HepG2 (cell line): ENCODE measurements around the gene VAMP8. TPM values are rescaled to one million over a fixed set of nuclear protein-coding genes. Genes with fewer than 3 reads are reported as not detected.
A peak's percentile ranks its signal among the peaks of the same experiment; 100 is the strongest.

Experiments
- ATAC-seq: fragments of 200-7000 bp; cut with Tn5 transposase; 3 replicates; pipeline ENCODE4 v1.9.1; 2020; ENCODE audit warnings: mild to moderate bottlenecking, moderate library complexity
- BruUV-seq: library from RNA; stranded (reverse); fragments of 400-500 nt; replicated peaks from 2 replicates; lab custom pipeline; 2021; lab: Mats Ljungman, UMichigan
- CTCF ChIA-PET: fragments of 300-600 bp; formaldehyde crosslinking; extraction: SDS; loops from one replicate; lab custom pipeline; 2021; ENCODE audit warnings: low total read pairs, inconsistent platforms, low intra/inter-chr PET ratio; lab: Yijun Ruan, JAX
- POLR2A ChIA-PET: fragments of 350-600 bp; sonication (Branson Sonifier 250); formaldehyde crosslinking; loops from one replicate; lab custom pipeline; 2020; ENCODE audit warnings: antibody characterized with exemption, inconsistent platforms; lab: Yijun Ruan, JAX
- DNase-seq: peaks from one replicate; pipeline ENCODE4 v3.0.0-alpha.2; 2015; ENCODE audit warnings: low spot score
- FAIRE-seq: peaks from 3 replicates; lab custom pipeline; 2011; peaks lifted over from hg19 to GRCh38; lab: Jason Lieb, UNC
- H2AFZ ChIP-seq: one replicate; pipeline ENCODE4 v1.6.1; 2011; ENCODE audit warnings: low read length, inconsistent platforms
- H3K27ac ChIP-seq: fragments of 300-600 bp; 3 replicates; pipeline ENCODE4 v1.8.0; 2011; ENCODE audit warnings: mixed run types, mild to moderate bottlenecking, mixed read lengths, low read length, inconsistent platforms; ENCODE audit not compliant: insufficient read depth; ENCODE audit errors: extremely low read length
- H3K27me3 ChIP-seq, 2 experiments: fragments of 200-600 bp in 1 of 2; 2 replicates in 1 of 2; 3 replicates in 1 of 2; pipeline versions ENCODE4 v1.6.0 to v1.8.0; 2011; ENCODE audit warnings: low read length in 2 of 2, mild to moderate bottlenecking in 2 of 2, moderate library complexity in 2 of 2, inconsistent platforms in 1 of 2; ENCODE audit not compliant: insufficient read depth in 2 of 2, control insufficient read depth in 1 of 2
- H3K36me3 ChIP-seq, 2 experiments: fragments of 200-600 bp in 1 of 2; replicated peaks in 1 of 2; 2 replicates in 1 of 2; 3 replicates in 1 of 2; pipeline versions ENCODE4 v1.5.1 to v1.8.0; 2011; ENCODE audit warnings: low read length in 2 of 2, inconsistent platforms in 1 of 2; ENCODE audit not compliant: insufficient read depth in 2 of 2, control insufficient read depth in 1 of 2
- H3K4me1 ChIP-seq: 2 replicates; pipeline ENCODE4 v1.5.1; 2012; ENCODE audit warnings: low read length, inconsistent platforms; ENCODE audit not compliant: insufficient read depth
- H3K4me2 ChIP-seq: 2 replicates; pipeline ENCODE4 v1.6.0; 2011; ENCODE audit warnings: low read depth, low read length, inconsistent platforms
- H3K4me3 ChIP-seq, 3 experiments: fragments of 200-600 bp in 1 of 3; sonication (generic), shearing (Covaris generic) in 1 of 3; replicated peaks in 1 of 3; 2 replicates each; pipeline ENCODE4 v1.5.1; 2011 to 2016; ENCODE audit warnings: low read length in 3 of 3, inconsistent platforms in 2 of 3, low read depth in 2 of 3, mild to moderate bottlenecking in 2 of 3, control low read depth in 1 of 3, mixed read lengths in 1 of 3; ENCODE audit not compliant: insufficient read depth in 1 of 3
- H3K79me2 ChIP-seq: one replicate; pipeline ENCODE4 v1.6.1; 2011; ENCODE audit warnings: low read length, inconsistent platforms; ENCODE audit not compliant: insufficient read depth
- H3K9ac ChIP-seq: 2 replicates; pipeline ENCODE4 v1.6.0; 2011; ENCODE audit warnings: mild to moderate bottlenecking, low read depth, low read length, inconsistent platforms; ENCODE audit not compliant: insufficient read depth
- H3K9me3 ChIP-seq: 2 replicates; pipeline ENCODE4 v1.5.1; 2012; ENCODE audit warnings: mild to moderate bottlenecking, low read length
- H4K20me1 ChIP-seq: 2 replicates; pipeline ENCODE4 v1.6.0; 2011; ENCODE audit warnings: inconsistent platforms, mild to moderate bottlenecking, low read length, moderate library complexity; ENCODE audit not compliant: insufficient read depth
- AGO2 ChIP-seq: fragments of 200-400 bp; formaldehyde crosslinking; optimal IDR thresholded peaks from 2 replicates; pipeline ENCODE3; 2017; ENCODE audit warnings: mild to moderate bottlenecking, low read depth, low read length, moderate library complexity
- ASH2L ChIP-seq: fragments of 300-600, 200-600 bp; sonication (generic); IDR thresholded peaks from 2 replicates; pipeline ENCODE4 v1.7.0; 2017; ENCODE audit warnings: low read depth, mild to moderate bottlenecking, moderate library complexity, mixed read lengths, low read length; ENCODE audit not compliant: insufficient read length
- POLR2G ChIP-seq: fragments of 200-400 bp; formaldehyde crosslinking; IDR thresholded peaks from 2 replicates; pipeline ENCODE4 v1.6.1; 2018; ENCODE audit warnings: mild to moderate bottlenecking, low read depth, low read length, moderate library complexity
- RBFOX2 ChIP-seq: fragments of 200-400 bp; formaldehyde crosslinking; IDR thresholded peaks from 2 replicates; pipeline ENCODE4 v1.6.1; 2017; ENCODE audit warnings: low read depth, mild to moderate bottlenecking, low read length
- RBM22 ChIP-seq: fragments of 200-400 bp; formaldehyde crosslinking; optimal IDR thresholded peaks from 2 replicates; pipeline ENCODE3; 2017; ENCODE audit warnings: mild to moderate bottlenecking, low read length, moderate library complexity
- ZC3H13 ChIP-seq: sonication (generic); formaldehyde crosslinking; IDR thresholded peaks from 2 replicates; pipeline ENCODE4 v1.8.1; 2023; ENCODE audit warnings: mild to moderate bottlenecking, missing genetic modification reagents, moderate library complexity
- ZFY ChIP-seq: sonication (generic); formaldehyde crosslinking; IDR thresholded peaks from 2 replicates; pipeline ENCODE4 v1.4.0; 2020; ENCODE audit warnings: missing genetic modification reagents
- ZSCAN31 ChIP-seq: sonication (generic); formaldehyde crosslinking; IDR thresholded peaks from 2 replicates; pipeline ENCODE4 v1.5.0; 2020; ENCODE audit warnings: low read depth, mild to moderate bottlenecking, missing genetic modification reagents
- WGBS: methylation state at CpG from one replicate; pipeline ENCODE4 v1.1.6; 2017; ENCODE audit warnings: low lambda C conversion rate; 5-methylcytosine and 5-hydroxymethylcytosine counted together
- in situ Hi-C: cut with HindIII; loops from 2 replicates; pipeline ENCODE4 v1.10.0; 2017; ENCODE audit warnings: low pct_unique_long_range_greater_than_20kb; ENCODE audit not compliant: extremely low pct_ligation_motif_present
- intact Hi-C: fragments of 100-400 bp; cut with micrococcal nuclease; formaldehyde crosslinking; loops from one replicate; pipeline ENCODE4 v1.10.0; 2022; ENCODE audit not compliant: unreplicated experiment
- polyA plus RNA-seq, 8 experiments: library from polyadenylated mRNA; depleted of rRNA in 3 of 8; stranded (reverse) in 7 of 8; unstranded in 1 of 8; fragments of >200 nt; fragmentation: Illumina TruSeq in 4 of 8; extraction: Trizol in 4 of 8; gene quantifications; 2 replicates each; pipeline versions ENCODE4 v1.2.1 to v1.2.3, GENCODE V29; 2011 to 2016; ENCODE audit warnings: low read depth in 4 of 8, missing spikeins in 1 of 8, mixed read lengths in 1 of 8; ENCODE audit not compliant: insufficient read depth in 1 of 8
- total RNA-seq, 5 experiments: library from RNA; depleted of rRNA; stranded (reverse); fragments of >200 nt; fragmentation: Illumina TruSeq; extraction: Trizol; gene quantifications; 2 replicates each; pipeline ENCODE4 v1.2.3, GENCODE V29; 2016; ENCODE audit warnings: low read depth in 1 of 5
- TF ChIP-seq, protein P1 (sequence below): sonication (generic); formaldehyde crosslinking; IDR thresholded peaks from 2 replicates; pipeline ENCODE4 v1.5.1; 2020; ENCODE audit warnings: mild to moderate bottlenecking, missing genetic modification reagents, moderate library complexity
- TF ChIP-seq, protein P2 (sequence below): IDR thresholded peaks from 2 replicates; pipeline ENCODE4 v1.6.1; 2016; ENCODE audit warnings: missing biosample characterization, missing genetic modification reagents, low read depth

Gene VAMP8
- total and polyA plus RNA-seq, 2 of the 13 experiments (the other 11 are each of a cell fraction or from before 2014, with no cell fraction given): 83.3 to 157 TPM

DNA sequence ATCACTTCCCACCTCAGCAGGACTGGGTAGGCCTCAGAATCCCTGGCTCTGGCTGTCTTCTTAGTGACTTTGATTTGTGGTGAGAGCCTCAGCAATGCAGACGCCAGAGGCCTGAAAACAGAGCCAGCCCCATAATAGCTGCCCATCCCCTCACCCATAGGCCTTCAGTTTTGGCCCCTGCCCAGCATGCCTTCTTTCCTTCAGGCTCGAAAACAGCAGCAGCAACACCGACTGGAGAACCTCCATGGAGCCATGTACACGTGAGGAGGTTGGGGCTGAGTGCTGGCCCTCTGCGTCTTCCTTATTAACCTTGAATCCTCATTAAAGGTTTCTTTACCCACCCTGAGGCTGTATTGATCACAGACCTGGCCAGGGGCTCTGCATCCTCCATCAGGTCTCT, 19.9 kb downstream of the VAMP8 start:
- ChIA-PET POLR2A (interaction anchor here (0.6 to 25.9 kb wide), 11 partner anchors 4 to 272 kb away, joined by 3 to 795 read pairs (median 41); partner anchors contain the start of genes C2orf68, ELMOD3, GGCX and MAT2A), CTCF (no interaction called here)
- BruUV-seq: TSS peak; percentile 50

More for the DNA sequence above, 19.9 kb downstream of the VAMP8 start:
- WGBS: 89% methylated on average over 5 of the region's 5 CpGs
- Histone ChIP-seq H3K9me3 (no peaks in the 10 kb centered on the region), H3K4me3 (peak overlapping the region in 1 of 3 experiments; percentile 97; a peak in 2 of 6 replicates), H3K27ac (peak overlapping the region; percentile 80), H3K4me2 (peak overlapping the region; percentile 94), H3K9ac (peak overlapping the region; percentile 85), H3K36me3 (peaks cover 7 to 38% of the 10 kb centered on the region in 2 experiments), H3K4me1 (peaks cover 83% of the 10 kb centered on the region), H3K27me3 (no peaks in the 10 kb centered on the region; a peak in 1 of 5 replicates), H4K20me1 (0 out of 2 replicates have a peak, but pooled peaks cover 3% of the 10 kb centered on the region), H3K79me2 (peaks cover 40% of the 10 kb centered on the region), H2AFZ (no peak overlapping the region)
- FAIRE-seq: no peak
- in situ Hi-C loops: no loop called here
- no peak for DNase-seq
- TF ChIP-seq RBM22 (peak; percentile 30), ZC3H13 (0 out of 2 replicates have a peak, but pooled peaks have one; percentile 38), ZSCAN31 (CRISPR knock-in tag) (0 out of 2 replicates have a peak, but pooled peaks have one; percentile 50), AGO2 (peak; percentile 49), RBFOX2 (peak; percentile 19; the same call in 1 of the 2 replicates), ZFY (CRISPR knock-in tag) (no peak), ASH2L (peak; percentile 4), POLR2G (peak; percentile 6; the same call in 1 of the 2 replicates)
- TF ChIP-seq, protein P1, sequence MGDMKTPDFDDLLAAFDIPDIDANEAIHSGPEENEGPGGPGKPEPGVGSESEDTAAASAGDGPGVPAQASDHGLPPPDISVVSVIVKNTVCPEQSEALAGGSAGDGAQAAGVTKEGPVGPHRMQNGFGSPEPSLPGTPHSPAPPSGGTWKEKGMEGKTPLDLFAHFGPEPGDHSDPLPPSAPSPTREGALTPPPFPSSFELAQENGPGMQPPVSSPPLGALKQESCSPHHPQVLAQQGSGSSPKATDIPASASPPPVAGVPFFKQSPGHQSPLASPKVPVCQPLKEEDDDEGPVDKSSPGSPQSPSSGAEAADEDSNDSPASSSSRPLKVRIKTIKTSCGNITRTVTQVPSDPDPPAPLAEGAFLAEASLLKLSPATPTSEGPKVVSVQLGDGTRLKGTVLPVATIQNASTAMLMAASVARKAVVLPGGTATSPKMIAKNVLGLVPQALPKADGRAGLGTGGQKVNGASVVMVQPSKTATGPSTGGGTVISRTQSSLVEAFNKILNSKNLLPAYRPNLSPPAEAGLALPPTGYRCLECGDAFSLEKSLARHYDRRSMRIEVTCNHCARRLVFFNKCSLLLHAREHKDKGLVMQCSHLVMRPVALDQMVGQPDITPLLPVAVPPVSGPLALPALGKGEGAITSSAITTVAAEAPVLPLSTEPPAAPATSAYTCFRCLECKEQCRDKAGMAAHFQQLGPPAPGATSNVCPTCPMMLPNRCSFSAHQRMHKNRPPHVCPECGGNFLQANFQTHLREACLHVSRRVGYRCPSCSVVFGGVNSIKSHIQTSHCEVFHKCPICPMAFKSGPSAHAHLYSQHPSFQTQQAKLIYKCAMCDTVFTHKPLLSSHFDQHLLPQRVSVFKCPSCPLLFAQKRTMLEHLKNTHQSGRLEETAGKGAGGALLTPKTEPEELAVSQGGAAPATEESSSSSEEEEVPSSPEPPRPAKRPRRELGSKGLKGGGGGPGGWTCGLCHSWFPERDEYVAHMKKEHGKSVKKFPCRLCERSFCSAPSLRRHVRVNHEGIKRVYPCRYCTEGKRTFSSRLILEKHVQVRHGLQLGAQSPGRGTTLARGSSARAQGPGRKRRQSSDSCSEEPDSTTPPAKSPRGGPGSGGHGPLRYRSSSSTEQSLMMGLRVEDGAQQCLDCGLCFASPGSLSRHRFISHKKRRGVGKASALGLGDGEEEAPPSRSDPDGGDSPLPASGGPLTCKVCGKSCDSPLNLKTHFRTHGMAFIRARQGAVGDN (CRISPR knock-in tag): peak; percentile 12; the same call in 1 of the 2 replicates
- TF ChIP-seq, protein P2, sequence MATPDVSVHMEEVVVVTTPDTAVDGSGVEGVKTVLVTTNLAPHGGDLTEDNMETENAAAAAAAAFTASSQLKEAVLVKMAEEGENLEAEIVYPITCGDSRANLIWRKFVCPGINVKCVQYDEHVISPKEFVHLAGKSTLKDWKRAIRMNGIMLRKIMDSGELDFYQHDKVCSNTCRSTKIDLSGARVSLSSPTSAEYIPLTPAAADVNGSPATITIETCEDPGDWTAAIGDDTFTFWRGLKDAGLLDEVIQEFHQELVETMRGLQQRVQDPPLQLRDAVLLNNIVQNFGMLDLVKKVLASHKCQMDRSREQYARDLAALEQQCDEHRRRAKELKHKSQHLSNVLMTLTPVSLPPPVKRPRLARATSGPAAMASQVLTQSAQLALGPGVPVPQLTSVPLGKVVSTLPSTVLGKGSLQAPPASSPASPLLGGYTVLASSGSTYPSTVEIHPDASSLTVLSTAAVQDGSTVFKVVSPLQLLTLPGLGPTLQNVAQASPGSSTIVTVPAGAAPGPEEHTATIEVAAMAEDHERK (CRISPR knock-in tag): no peak
- intact Hi-C loops: loop anchor here (5.0 kb wide), 1 partner anchor 175 kb away; no protein-coding TSS in a partner anchor
- ATAC-seq: no peak
